WTC11 (cell line): ENCODE measurements around the gene LILRA1.

Experiments
- ATF3 ChIP-seq: sonication (generic); formaldehyde crosslinking; conservative IDR thresholded peaks from 2 replicates; pipeline ENCODE4 v1.8.1; 2022; ENCODE audit warnings: mild to moderate bottlenecking, missing genetic modification reagents
- CTCF ChIP-seq: fragments of 200-600 bp; IDR thresholded peaks from 2 replicates; pipeline ENCODE4 v1.8.0; 2022; ENCODE audit warnings: antibody characterized with exemption
- HMGA2 ChIP-seq: fragments of 250-450 bp; sonication (Bioruptor Pico); IDR thresholded peaks from 2 replicates; pipeline ENCODE4 v1.4.0; 2021; ENCODE audit warnings: mild to moderate bottlenecking, moderate library complexity
- IRF2 ChIP-seq: sonication (generic); formaldehyde crosslinking; IDR thresholded peaks from 2 replicates; pipeline ENCODE4 v1.8.0; 2022; ENCODE audit warnings: low read depth, missing genetic modification reagents, borderline replicate concordance
- RELA ChIP-seq: sonication (generic); formaldehyde crosslinking; IDR thresholded peaks from 2 replicates; pipeline ENCODE4 v1.8.1; 2022; ENCODE audit warnings: missing genetic modification reagents, mild to moderate bottlenecking, borderline replicate concordance
- USF1 ChIP-seq: sonication (generic); formaldehyde crosslinking; IDR thresholded peaks from 2 replicates; pipeline ENCODE4 v1.8.0; 2022; ENCODE audit warnings: mild to moderate bottlenecking, missing genetic modification reagents
- ZNF416 ChIP-seq: fragments of 250-450 bp; sonication (Bioruptor Pico); IDR thresholded peaks from 2 replicates; pipeline ENCODE4 v1.9.0; 2021; ENCODE audit warnings: mild to moderate bottlenecking, inconsistent platforms
- ZNF512 ChIP-seq: sonication (generic); formaldehyde crosslinking; IDR thresholded peaks from 2 replicates; pipeline ENCODE4 v1.8.1; 2022; ENCODE audit warnings: missing genetic modification reagents, borderline replicate concordance

GRCh38 chr19:54577334-54577733 is 16.1 kb upstream of the LILRA1 start:
- TF ChIP-seq CTCF (no peak), USF1 (CRISPR knock-in tag) (no peak), RELA (no peak), IRF2 (CRISPR knock-in tag) (no peak), ZNF512 (CRISPR knock-in tag) (no peak), HMGA2 (CRISPR knock-in tag) (no peak), ATF3 (CRISPR knock-in tag) (no peak), ZNF416 (no peak)
